ENCODE measurements around the gene NFATC1. TPM values are rescaled to one million over a fixed set of nuclear protein-coding genes. Genes with fewer than 3 reads are reported as not detected.

NFATC1 gene
- total RNA-seq, 4 donors from 2014 or later: 10.1 to 15.0 (median 12.7) TPM

DNA sequence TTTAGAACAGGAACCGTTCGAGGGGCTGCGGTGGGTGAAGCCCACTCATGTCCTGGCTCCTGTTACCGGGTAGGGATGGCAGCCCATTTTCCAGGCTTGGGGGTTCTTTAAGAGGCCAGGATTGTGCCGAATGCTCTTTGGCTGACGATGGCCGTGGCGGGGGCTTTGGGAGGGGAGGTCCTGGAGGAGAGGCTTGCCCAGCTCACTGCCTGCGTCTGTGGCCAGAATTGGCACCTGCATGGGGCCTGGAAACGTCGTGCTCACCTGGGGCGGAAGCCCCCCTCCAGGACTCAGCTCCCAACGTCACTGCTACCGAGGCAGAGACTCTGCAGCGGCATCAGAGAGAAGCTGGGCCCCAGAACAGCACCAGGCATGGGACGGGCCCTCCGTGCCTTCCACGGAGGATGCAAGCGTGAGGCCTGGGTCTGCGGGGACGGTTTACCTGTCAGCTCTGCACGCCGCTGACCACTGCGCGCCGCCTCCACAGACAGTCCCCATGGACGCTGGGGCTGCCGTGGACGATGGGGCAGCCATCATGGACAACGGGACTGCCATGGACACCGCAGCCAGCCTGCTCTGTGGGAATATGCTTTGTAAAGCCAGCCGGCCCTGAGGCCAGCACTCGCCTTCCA, 82.9 kb downstream of the NFATC1 start:
- no peaks in the 10 kb centered on the region for H3K27me3 ChIP-seq
- intact Hi-C loops (cut with DNase I): no loop called here
- H3K36me3 ChIP-seq: no peaks in the 10 kb centered on the region
- no peak overlapping the region for H3K4me3 ChIP-seq (replicated peaks in 1 of 3)
- WGBS, 2 donors: 97 to 98% methylated on average over 25 to 27 of the region's 33 CpGs
- H3K4me1 ChIP-seq: no peaks in the 10 kb centered on the region
- TF ChIP-seq, protein P1, sequence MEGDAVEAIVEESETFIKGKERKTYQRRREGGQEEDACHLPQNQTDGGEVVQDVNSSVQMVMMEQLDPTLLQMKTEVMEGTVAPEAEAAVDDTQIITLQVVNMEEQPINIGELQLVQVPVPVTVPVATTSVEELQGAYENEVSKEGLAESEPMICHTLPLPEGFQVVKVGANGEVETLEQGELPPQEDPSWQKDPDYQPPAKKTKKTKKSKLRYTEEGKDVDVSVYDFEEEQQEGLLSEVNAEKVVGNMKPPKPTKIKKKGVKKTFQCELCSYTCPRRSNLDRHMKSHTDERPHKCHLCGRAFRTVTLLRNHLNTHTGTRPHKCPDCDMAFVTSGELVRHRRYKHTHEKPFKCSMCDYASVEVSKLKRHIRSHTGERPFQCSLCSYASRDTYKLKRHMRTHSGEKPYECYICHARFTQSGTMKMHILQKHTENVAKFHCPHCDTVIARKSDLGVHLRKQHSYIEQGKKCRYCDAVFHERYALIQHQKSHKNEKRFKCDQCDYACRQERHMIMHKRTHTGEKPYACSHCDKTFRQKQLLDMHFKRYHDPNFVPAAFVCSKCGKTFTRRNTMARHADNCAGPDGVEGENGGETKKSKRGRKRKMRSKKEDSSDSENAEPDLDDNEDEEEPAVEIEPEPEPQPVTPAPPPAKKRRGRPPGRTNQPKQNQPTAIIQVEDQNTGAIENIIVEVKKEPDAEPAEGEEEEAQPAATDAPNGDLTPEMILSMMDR (IDR thresholded peaks at IDR 0.05): no peak
- no peak for TF ChIP-seq POLR2A (IDR thresholded peaks at IDR 0.05)
- no peaks in the 10 kb centered on the region for H3K9me3 ChIP-seq
- no peak for DNase-seq
- no peak overlapping the region for H3K27ac ChIP-seq

DNA sequence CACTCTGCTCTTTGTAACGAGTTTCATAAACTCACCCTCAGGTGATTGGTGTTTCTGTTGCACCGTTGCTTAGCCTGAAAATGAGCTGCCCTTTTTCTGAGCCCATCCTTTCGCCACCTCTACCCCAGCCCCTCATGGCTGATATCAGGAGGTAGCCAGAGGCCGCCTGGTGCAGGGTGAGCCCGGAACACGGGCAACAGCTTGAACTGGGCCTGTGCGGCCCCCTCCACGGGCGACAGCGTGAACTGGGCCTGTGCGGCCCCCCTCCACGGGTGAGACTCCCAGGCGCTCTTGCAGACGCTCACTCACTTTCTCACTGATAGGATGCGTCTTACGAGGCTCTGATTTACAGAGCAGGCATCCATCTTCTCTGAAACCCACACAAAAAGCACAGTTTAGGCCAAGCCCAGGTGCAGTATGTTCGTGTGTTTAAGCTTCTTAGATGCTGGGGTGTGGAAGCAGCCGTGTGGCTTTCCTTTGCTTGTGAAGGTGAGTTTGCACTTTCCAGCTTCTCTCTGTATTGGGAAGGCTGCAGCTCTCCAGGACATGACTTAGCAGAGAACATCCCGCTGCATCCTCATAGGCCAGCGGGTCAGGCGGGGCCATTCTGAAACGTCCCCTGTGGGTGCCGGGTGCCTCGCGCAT, 83.5 kb downstream of the NFATC1 start:
- no peak for DNase-seq
- TF ChIP-seq, protein P1 (IDR thresholded peaks at IDR 0.05): no peak
- no peak for TF ChIP-seq POLR2A (IDR thresholded peaks at IDR 0.05)
- Histone ChIP-seq H3K27me3 (no peaks in the 10 kb centered on the region), H3K27ac (no peak overlapping the region), H3K4me3 (replicated peaks in 1 of 3) (no peak overlapping the region), H3K4me1 (no peaks in the 10 kb centered on the region), H3K9me3 (no peaks in the 10 kb centered on the region), H3K36me3 (no peaks in the 10 kb centered on the region)
- 93 to 95% methylated on average over 19 of the region's 25 CpGs for WGBS, 2 donors
- intact Hi-C loops (cut with DNase I): no loop called here

DNA sequence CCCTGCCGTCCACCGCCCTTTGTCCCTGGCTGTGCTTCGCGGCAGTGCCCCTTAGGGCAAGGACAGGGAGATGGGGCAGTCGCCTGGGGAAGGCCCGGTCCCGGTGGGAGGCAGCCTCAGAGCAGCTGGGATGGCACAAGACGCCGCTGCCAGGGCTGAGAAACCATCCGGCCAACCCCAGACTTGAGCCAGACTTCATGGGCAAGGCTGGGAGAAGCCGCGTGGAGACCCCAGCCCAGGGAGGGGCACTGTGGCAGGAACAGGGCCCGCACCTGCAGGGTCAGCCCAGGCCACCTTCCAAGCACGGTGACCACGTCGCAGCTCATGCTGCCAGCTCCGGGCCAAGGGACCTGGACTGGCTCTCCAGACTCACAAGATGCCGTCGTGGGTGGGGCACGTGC, 84.0 kb downstream of the NFATC1 start:
- H3K36me3 ChIP-seq: no peaks in the 10 kb centered on the region
- WGBS, 2 donors: 88 to 97% methylated on average over 5 of the region's 20 CpGs
- intact Hi-C loops (cut with DNase I): no loop called here

DNA sequence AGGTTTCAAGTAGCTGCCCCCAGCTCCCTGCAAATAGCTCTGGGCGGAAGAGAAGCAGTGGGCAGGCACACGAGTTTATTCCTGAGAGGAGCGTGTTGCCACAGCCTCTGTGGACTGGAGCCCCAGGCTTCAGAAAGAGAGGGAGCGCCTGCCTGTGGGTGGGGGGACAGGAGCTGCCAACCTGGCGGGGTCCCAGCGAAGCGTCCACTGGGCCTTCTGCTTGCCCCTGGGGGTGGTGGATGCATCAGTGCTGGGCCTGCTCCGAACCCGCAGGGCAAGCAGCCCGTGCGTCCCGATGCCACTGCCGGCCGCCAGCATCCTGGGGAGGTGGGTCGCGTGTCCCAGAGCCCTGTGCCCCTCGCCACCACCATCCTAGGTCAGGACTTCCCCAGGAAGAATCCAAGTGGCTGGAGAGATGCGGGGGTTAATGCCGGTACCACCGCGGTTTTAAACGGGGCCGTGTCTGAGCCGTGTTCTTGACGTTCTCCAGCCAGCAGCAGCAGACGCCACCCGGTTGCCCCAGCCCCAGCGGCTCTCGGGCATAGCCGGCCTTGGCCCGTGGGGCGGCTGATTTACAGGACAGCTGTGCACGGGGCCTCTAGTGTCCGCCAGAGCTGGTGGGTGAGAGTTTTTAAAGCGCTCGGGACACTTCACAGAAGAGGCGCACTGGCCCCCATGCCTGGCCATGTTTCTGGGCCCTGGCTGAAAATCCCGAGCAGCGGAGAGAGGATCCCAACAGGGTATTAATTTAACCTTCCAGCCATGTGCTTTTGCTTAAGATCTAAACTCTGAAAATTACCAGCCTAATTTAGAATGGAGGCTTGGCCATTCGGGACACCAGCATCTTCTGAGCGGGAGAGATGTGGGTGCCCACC, 84.7 kb downstream of the NFATC1 start:
- Histone ChIP-seq H3K4me3 (replicated peaks in 1 of 3) (no peak overlapping the region), H3K9me3 (no peaks in the 10 kb centered on the region), H3K27ac (no peak overlapping the region), H3K36me3 (no peaks in the 10 kb centered on the region), H3K27me3 (no peaks in the 10 kb centered on the region), H3K4me1 (peaks cover 0 to 5% of the 10 kb centered on the region in 2 donors)
- WGBS, 2 donors: 86% methylated on average over 24 to 35 of the region's 41 CpGs
- intact Hi-C loops (cut with DNase I): no loop called here
- TF ChIP-seq, protein P1 (IDR thresholded peaks at IDR 0.05): no peak
- TF ChIP-seq POLR2A (IDR thresholded peaks at IDR 0.05): no peak
- DNase-seq: no peak

More for the DNA sequence above, 84.0 kb downstream of the NFATC1 start:
- Histone ChIP-seq H3K4me1 (peaks cover 0 to under 1% of the 10 kb centered on the region in 2 donors), H3K27ac (no peak overlapping the region), H3K27me3 (no peaks in the 10 kb centered on the region), H3K9me3 (no peaks in the 10 kb centered on the region), H3K4me3 (replicated peaks in 1 of 3) (no peak overlapping the region)
- no peak for DNase-seq
- TF ChIP-seq, protein P1 (IDR thresholded peaks at IDR 0.05): no peak
- TF ChIP-seq POLR2A (IDR thresholded peaks at IDR 0.05): no peak

Measured in thyroid gland (tissue), 4 donors.